Camera-type eye (tissue), 1 donor: ENCODE data around the gene CISD1. TPM values are rescaled to one million over a fixed set of nuclear protein-coding genes. Genes with fewer than 3 reads are reported as not detected.

Experiments
- total RNA-seq: library from RNA; depleted of rRNA; stranded (reverse); fragments of >200 nt; gene quantifications from one replicate; pipeline ENCODE4 v1.2.3, GENCODE V29; 2014

Gene CISD1
- 14.3 TPM for total RNA-seq

GRCh38 chr10:58268946-58269781 lies at the start of gene CISD1:
CISD1 (plus strand) TSS chr10:58269162; CDS start chr10:58269274, 112 bp downstream.

GRCh38 chr10:58267713-58268453 lies 1.1 kb upstream of the CISD1 start, which contains the start of gene IPMK:
IPMK (minus strand) TSS chr10:58267894; CDS start chr10:58267611, 283 bp downstream.

GRCh38 chr10:58334817-58335305 lies 65.9 kb downstream of the CISD1 start, which contains the start of gene UBE2D1:
UBE2D1 (plus strand) TSS chr10:58335006; CDS start chr10:58335202, 196 bp downstream.

Other genes starting within 250 kb of the CISD1 start
- 24.2 TPM for gene IPMK, start 1.3 kb upstream of the CISD1 start, total RNA-seq
- 39.6 TPM for gene UBE2D1, start 65.8 kb downstream of the CISD1 start, total RNA-seq
- gene TFAM, start 116.2 kb downstream of the CISD1 start, total RNA-seq, result 38.1 TPM
- 34.4 TPM for gene BICC1, start 243.7 kb downstream of the CISD1 start, total RNA-seq